Endothelial cell of umbilical vein (primary cell): ENCODE results near the gene KLHL5. TPM values are rescaled to one million over a fixed set of nuclear protein-coding genes. Genes with fewer than 3 reads are reported as not detected.

Source experiments
- BruUV-seq: library from RNA; stranded (reverse); fragments of 400-500 nt; replicated peaks from 2 replicates; lab custom pipeline; 2021; lab: Mats Ljungman, UMichigan
- CTCF ChIA-PET: fragments of 300-600, 350-600 bp; sonication (Branson Sonifier 250); formaldehyde crosslinking; loops from one replicate; lab custom pipeline; 2021; ENCODE audit warnings: antibody characterized with exemption, inconsistent platforms; lab: Charles Lee
- POLR2A ChIA-PET: fragments of 300-600, 350-600 bp; sonication (Branson Sonifier 250); formaldehyde crosslinking; loops from one replicate; lab custom pipeline; 2021; ENCODE audit warnings: antibody characterized with exemption, inconsistent platforms; lab: Charles Lee
- DNase-seq: peaks from one replicate; pipeline ENCODE4 v3.0.0-alpha.2; 2011; ENCODE audit warnings: low read depth, low spot score
- FAIRE-seq: peaks from 2 replicates; lab custom pipeline; 2011; peaks lifted over from hg19 to GRCh38; lab: Jason Lieb, UNC
- H2AFZ ChIP-seq: 2 replicates; pipeline ENCODE4 v1.6.0; 2012; ENCODE audit warnings: low read depth, low read length, control low read depth, inconsistent platforms
- H3K27ac ChIP-seq: 2 replicates; pipeline ENCODE4 v1.5.1; 2011; ENCODE audit warnings: low read depth, mild to moderate bottlenecking, control low read depth, low read length, moderate library complexity; ENCODE audit not compliant: insufficient read depth
- H3K27me3 ChIP-seq, 2 experiments: 2 replicates each; pipeline versions ENCODE4 v1.6.0 to v1.6.1; 2011; ENCODE audit warnings: low read length in 2 of 2, mixed read lengths in 1 of 2; ENCODE audit not compliant: control insufficient read depth in 2 of 2, insufficient read depth in 2 of 2
- H3K36me3 ChIP-seq, 2 experiments: 2 replicates in 1 of 2; 3 replicates in 1 of 2; pipeline ENCODE4 v1.5.1; 2011; ENCODE audit warnings: low read length in 2 of 2, mild to moderate bottlenecking in 1 of 2, moderate library complexity in 1 of 2; ENCODE audit not compliant: control insufficient read depth in 2 of 2, insufficient read depth in 2 of 2; ENCODE audit errors: extremely low read depth in 1 of 2
- H3K4me1 ChIP-seq: 3 replicates; pipeline ENCODE4 v1.5.1; 2011; ENCODE audit warnings: mild to moderate bottlenecking, low read length; ENCODE audit not compliant: control insufficient read depth, insufficient read depth; ENCODE audit errors: extremely low read depth
- H3K4me2 ChIP-seq: 2 replicates; pipeline ENCODE4 v1.6.1; 2011; ENCODE audit warnings: low read length, control low read depth, mixed read lengths; ENCODE audit not compliant: insufficient read depth
- H3K4me3 ChIP-seq, 3 experiments: fragments of 200-600 bp in 1 of 3; sonication (generic), shearing (Covaris generic) in 1 of 3; replicated peaks in 1 of 3; 2 replicates each; pipeline ENCODE4 v1.5.1; 2011 to 2016; ENCODE audit warnings: control low read depth in 3 of 3, low read length in 3 of 3, mild to moderate bottlenecking in 2 of 3, inconsistent platforms in 1 of 3, low read depth in 1 of 3, moderate library complexity in 1 of 3; ENCODE audit not compliant: insufficient read depth in 1 of 3
- H3K79me2 ChIP-seq: 2 replicates; pipeline ENCODE4 v1.6.0; 2012; ENCODE audit warnings: low read length, inconsistent platforms; ENCODE audit not compliant: control insufficient read depth, insufficient read depth
- H3K9ac ChIP-seq: replicated peaks from 2 replicates; pipeline ENCODE3; 2011; ENCODE audit warnings: low read length, control low read depth; ENCODE audit not compliant: insufficient read depth; ENCODE audit errors: extremely low read depth
- H3K9me1 ChIP-seq: replicated peaks from 3 replicates; pipeline ENCODE4 v1.6.0; 2011; ENCODE audit warnings: mild to moderate bottlenecking, low read length; ENCODE audit not compliant: control insufficient read depth, insufficient read depth; ENCODE audit errors: extremely low read depth
- H3K9me3 ChIP-seq: replicated peaks from 2 replicates; pipeline ENCODE4 v1.5.1; 2012; ENCODE audit warnings: low read length, inconsistent platforms; ENCODE audit not compliant: control insufficient read depth, insufficient read depth
- H4K20me1 ChIP-seq: replicated peaks from 2 replicates; pipeline ENCODE3; 2011; ENCODE audit warnings: mild to moderate bottlenecking, low read length; ENCODE audit not compliant: control insufficient read depth, insufficient read depth; ENCODE audit errors: extremely low read depth
- EZH2 ChIP-seq: IDR thresholded peaks from 2 replicates; pipeline ENCODE4 v1.6.1; 2012; ENCODE audit warnings: borderline replicate concordance, low read depth, mild to moderate bottlenecking, moderate library complexity, low read length, inconsistent platforms; ENCODE audit not compliant: severe bottlenecking
- FOS ChIP-seq: IDR thresholded peaks from 2 replicates; pipeline ENCODE4 v1.6.1; 2011; ENCODE audit warnings: mild to moderate bottlenecking, low read length, moderate library complexity, borderline replicate concordance; ENCODE audit not compliant: insufficient read depth
- GATA2 ChIP-seq: IDR thresholded peaks from 2 replicates; pipeline ENCODE4 v1.7.0; 2011; ENCODE audit warnings: low read depth, mild to moderate bottlenecking, moderate library complexity, mixed read lengths, low read length; ENCODE audit not compliant: insufficient read length, insufficient read depth
- JUN ChIP-seq: IDR thresholded peaks from 2 replicates; pipeline ENCODE4 v1.6.1; 2011; ENCODE audit warnings: borderline replicate concordance, low read depth; ENCODE audit not compliant: insufficient read length, insufficient read depth
- MAX ChIP-seq: IDR thresholded peaks from 2 replicates; pipeline ENCODE4 v1.6.1; 2011; ENCODE audit not compliant: insufficient read depth, insufficient read length
- MYC ChIP-seq: IDR thresholded peaks from one replicate; pipeline ENCODE4 v1.6.1; 2011; ENCODE audit warnings: mild to moderate bottlenecking, low read depth, low read length
- POLR2A ChIP-seq: IDR thresholded peaks from 2 replicates; pipeline ENCODE4 v1.6.1; 2012; ENCODE audit warnings: low read depth, mild to moderate bottlenecking, control low read depth, low read length
- POLR2AphosphoS5 ChIP-seq: IDR thresholded peaks from 2 replicates; pipeline ENCODE4 v1.6.1; 2012; ENCODE audit warnings: low read depth, mild to moderate bottlenecking, control low read depth, low read length, moderate library complexity; ENCODE audit not compliant: insufficient read depth
- dilution Hi-C: fragments of 300-500 bp; cut with MboI; formaldehyde crosslinking; loops from one replicate; pipeline ENCODE4 v1.15.0; 2019; ENCODE audit warnings: low sequenced_read_pairs; ENCODE audit not compliant: extremely low pct_ligation_motif_present
- intact Hi-C: fragments of 100-400 bp; cut with micrococcal nuclease; formaldehyde crosslinking; loops from one replicate; pipeline ENCODE4 v1.10.0; 2022
- polyA plus RNA-seq, 4 experiments: library from polyadenylated mRNA; depleted of rRNA in 3 of 4; stranded (reverse) in 3 of 4; unstranded in 1 of 4; fragments of >200 nt; gene quantifications; 2 replicates each; pipeline versions ENCODE4 v1.2.1 to v1.2.3, GENCODE V29; 2011 to 2012; ENCODE audit warnings: missing spikeins in 1 of 4
- total RNA-seq: library from RNA; stranded (reverse); gene quantifications from 2 replicates; pipeline ENCODE4 v1.2.3, GENCODE V29; 2021
- TF ChIP-seq, protein P1 (sequence below), 2 donors: IDR thresholded peaks; 1 replicate in 1 of 2; 2 replicates in 1 of 2; pipeline ENCODE4 v1.5.1; 2011; ENCODE audit warnings: low read length in 2 of 2, mild to moderate bottlenecking in 2 of 2, moderate library complexity in 2 of 2, control low read depth in 1 of 2, inconsistent platforms in 1 of 2, low read depth in 1 of 2; ENCODE audit not compliant: insufficient read depth in 1 of 2; ENCODE audit errors: extremely low read depth in 1 of 2

KLHL5 gene
- total and polyA plus RNA-seq, 2 donors (not counting 3 experiments of a cell fraction or from before 2014, with no cell fraction given) = 32.2 to 54.6 TPM

GRCh38 chr4:39125600-39125985 is 63.6 kb downstream of the KLHL5 start:
- H3K4me3 ChIP-seq = no peak overlapping the region
- intact Hi-C loops = no loop called here
- no peak for DNase-seq
- ChIA-PET CTCF (interaction anchor here (1.8 kb wide), 1 partner anchor 9 kb away, joined by 7 read pairs; no protein-coding TSS in a partner anchor), POLR2A (no interaction called here)
- TF ChIP-seq, protein P1, sequence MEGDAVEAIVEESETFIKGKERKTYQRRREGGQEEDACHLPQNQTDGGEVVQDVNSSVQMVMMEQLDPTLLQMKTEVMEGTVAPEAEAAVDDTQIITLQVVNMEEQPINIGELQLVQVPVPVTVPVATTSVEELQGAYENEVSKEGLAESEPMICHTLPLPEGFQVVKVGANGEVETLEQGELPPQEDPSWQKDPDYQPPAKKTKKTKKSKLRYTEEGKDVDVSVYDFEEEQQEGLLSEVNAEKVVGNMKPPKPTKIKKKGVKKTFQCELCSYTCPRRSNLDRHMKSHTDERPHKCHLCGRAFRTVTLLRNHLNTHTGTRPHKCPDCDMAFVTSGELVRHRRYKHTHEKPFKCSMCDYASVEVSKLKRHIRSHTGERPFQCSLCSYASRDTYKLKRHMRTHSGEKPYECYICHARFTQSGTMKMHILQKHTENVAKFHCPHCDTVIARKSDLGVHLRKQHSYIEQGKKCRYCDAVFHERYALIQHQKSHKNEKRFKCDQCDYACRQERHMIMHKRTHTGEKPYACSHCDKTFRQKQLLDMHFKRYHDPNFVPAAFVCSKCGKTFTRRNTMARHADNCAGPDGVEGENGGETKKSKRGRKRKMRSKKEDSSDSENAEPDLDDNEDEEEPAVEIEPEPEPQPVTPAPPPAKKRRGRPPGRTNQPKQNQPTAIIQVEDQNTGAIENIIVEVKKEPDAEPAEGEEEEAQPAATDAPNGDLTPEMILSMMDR (IDR thresholded peaks at IDR 0.05; ENCODE audit: extremely low read depth in 1 of 2, insufficient read depth in 1 of 2, low read depth in 1 of 2, low read length in 2 of 2) = no peak
- no peak for TF ChIP-seq FOS
- TF ChIP-seq GATA2 = no peak
- TF ChIP-seq JUN = no peak
- no peak for TF ChIP-seq EZH2
- TF ChIP-seq POLR2AphosphoS5 = no peak
- no peak for TF ChIP-seq MAX
- TF ChIP-seq MYC = no peak
- no peak for TF ChIP-seq POLR2A
- H4K20me1 ChIP-seq = peaks cover 2% of the 10 kb centered on the region
- H3K27ac ChIP-seq = no peak overlapping the region
- dilution Hi-C loops = no loop called here
- no peak for FAIRE-seq
- H3K4me2 ChIP-seq = no peak overlapping the region
- no peak overlapping the region for H2AFZ ChIP-seq
- BruUV-seq = no TSS peak
- no peaks in the 10 kb centered on the region for H3K79me2 ChIP-seq
- H3K9me3 ChIP-seq = no peaks in the 10 kb centered on the region
- H3K36me3 ChIP-seq = no peaks in the 10 kb centered on the region
- no peaks in the 10 kb centered on the region for H3K4me1 ChIP-seq
- H3K9ac ChIP-seq = no peak overlapping the region
- H3K9me1 ChIP-seq = no peaks in the 10 kb centered on the region
- no peaks in the 10 kb centered on the region for H3K27me3 ChIP-seq
